HepG2 (cell line): ENCODE measurements around the gene GGA1. TPM values are rescaled to one million over a fixed set of nuclear protein-coding genes. Genes with fewer than 3 reads are reported as not detected.

Experiments used
- ATAC-seq: fragments of 200-7000 bp; cut with Tn5 transposase; 3 replicates; pipeline ENCODE4 v1.9.1; 2020; ENCODE audit warnings: mild to moderate bottlenecking, moderate library complexity
- BruUV-seq: library from RNA; stranded (reverse); fragments of 400-500 nt; replicated peaks from 2 replicates; lab custom pipeline; 2021; lab: Mats Ljungman, UMichigan
- CTCF ChIA-PET: fragments of 300-600 bp; formaldehyde crosslinking; extraction: SDS; loops from one replicate; lab custom pipeline; 2021; ENCODE audit warnings: low total read pairs, inconsistent platforms, low intra/inter-chr PET ratio; lab: Yijun Ruan, JAX
- POLR2A ChIA-PET: fragments of 350-600 bp; sonication (Branson Sonifier 250); formaldehyde crosslinking; loops from one replicate; lab custom pipeline; 2020; ENCODE audit warnings: antibody characterized with exemption, inconsistent platforms; lab: Yijun Ruan, JAX
- DNase-seq: peaks from one replicate; pipeline ENCODE4 v3.0.0-alpha.2; 2015; ENCODE audit warnings: low spot score
- FAIRE-seq: peaks from 3 replicates; lab custom pipeline; 2011; peaks lifted over from hg19 to GRCh38; lab: Jason Lieb, UNC
- H2AFZ ChIP-seq: one replicate; pipeline ENCODE4 v1.6.1; 2011; ENCODE audit warnings: low read length, inconsistent platforms
- H3K27ac ChIP-seq: fragments of 300-600 bp; 3 replicates; pipeline ENCODE4 v1.8.0; 2011; ENCODE audit warnings: mixed run types, mild to moderate bottlenecking, mixed read lengths, low read length, inconsistent platforms; ENCODE audit not compliant: insufficient read depth; ENCODE audit errors: extremely low read length
- H3K27me3 ChIP-seq, 2 experiments: fragments of 200-600 bp in 1 of 2; 2 replicates in 1 of 2; 3 replicates in 1 of 2; pipeline versions ENCODE4 v1.6.0 to v1.8.0; 2011; ENCODE audit warnings: low read length in 2 of 2, mild to moderate bottlenecking in 2 of 2, moderate library complexity in 2 of 2, inconsistent platforms in 1 of 2; ENCODE audit not compliant: insufficient read depth in 2 of 2, control insufficient read depth in 1 of 2
- H3K36me3 ChIP-seq, 2 experiments: fragments of 200-600 bp in 1 of 2; replicated peaks in 1 of 2; 2 replicates in 1 of 2; 3 replicates in 1 of 2; pipeline versions ENCODE4 v1.5.1 to v1.8.0; 2011; ENCODE audit warnings: low read length in 2 of 2, inconsistent platforms in 1 of 2; ENCODE audit not compliant: insufficient read depth in 2 of 2, control insufficient read depth in 1 of 2
- H3K4me1 ChIP-seq: 2 replicates; pipeline ENCODE4 v1.5.1; 2012; ENCODE audit warnings: low read length, inconsistent platforms; ENCODE audit not compliant: insufficient read depth
- H3K4me2 ChIP-seq: 2 replicates; pipeline ENCODE4 v1.6.0; 2011; ENCODE audit warnings: low read depth, low read length, inconsistent platforms
- H3K4me3 ChIP-seq, 3 experiments: fragments of 200-600 bp in 1 of 3; sonication (generic), shearing (Covaris generic) in 1 of 3; replicated peaks in 1 of 3; 2 replicates each; pipeline ENCODE4 v1.5.1; 2011 to 2016; ENCODE audit warnings: low read length in 3 of 3, inconsistent platforms in 2 of 3, low read depth in 2 of 3, mild to moderate bottlenecking in 2 of 3, control low read depth in 1 of 3, mixed read lengths in 1 of 3; ENCODE audit not compliant: insufficient read depth in 1 of 3
- H3K79me2 ChIP-seq: one replicate; pipeline ENCODE4 v1.6.1; 2011; ENCODE audit warnings: low read length, inconsistent platforms; ENCODE audit not compliant: insufficient read depth
- H3K9ac ChIP-seq: 2 replicates; pipeline ENCODE4 v1.6.0; 2011; ENCODE audit warnings: mild to moderate bottlenecking, low read depth, low read length, inconsistent platforms; ENCODE audit not compliant: insufficient read depth
- H3K9me3 ChIP-seq: 2 replicates; pipeline ENCODE4 v1.5.1; 2012; ENCODE audit warnings: mild to moderate bottlenecking, low read length
- H4K20me1 ChIP-seq: 2 replicates; pipeline ENCODE4 v1.6.0; 2011; ENCODE audit warnings: inconsistent platforms, mild to moderate bottlenecking, low read length, moderate library complexity; ENCODE audit not compliant: insufficient read depth
- CAMTA2 ChIP-seq: sonication (generic); formaldehyde crosslinking; IDR thresholded peaks from 2 replicates; pipeline ENCODE4 v1.4.0; 2020; ENCODE audit warnings: mild to moderate bottlenecking, missing genetic modification reagents, borderline replicate concordance
- FOXC1 ChIP-seq: sonication (generic); formaldehyde crosslinking; IDR thresholded peaks from 2 replicates; pipeline ENCODE4 v1.8.0; 2022; ENCODE audit warnings: mild to moderate bottlenecking, missing genetic modification reagents, borderline replicate concordance
- KLF6 ChIP-seq: IDR thresholded peaks from 2 replicates; pipeline ENCODE4 v1.8.0; 2016; ENCODE audit warnings: missing biosample characterization, missing genetic modification reagents
- KMT2B ChIP-seq: IDR thresholded peaks from 2 replicates; pipeline ENCODE4 v1.6.1; 2016; ENCODE audit warnings: missing genetic modification reagents, missing compliant biosample characterization
- MLLT10 ChIP-seq: sonication (generic); formaldehyde crosslinking; IDR thresholded peaks from 2 replicates; pipeline ENCODE4 v1.4.0; 2020; ENCODE audit warnings: missing genetic modification reagents
- PAWR ChIP-seq: sonication (generic); formaldehyde crosslinking; IDR thresholded peaks from 2 replicates; pipeline ENCODE4 v1.4.0; 2020; ENCODE audit warnings: missing genetic modification reagents, mild to moderate bottlenecking, borderline replicate concordance
- SATB2 ChIP-seq: sonication (generic); formaldehyde crosslinking; IDR thresholded peaks from 2 replicates; pipeline ENCODE4 v1.5.0; 2020; ENCODE audit warnings: missing genetic modification reagents
- SP140L ChIP-seq: sonication (generic); formaldehyde crosslinking; IDR thresholded peaks from 2 replicates; pipeline ENCODE4 v1.4.0; 2020; ENCODE audit warnings: missing genetic modification reagents, borderline replicate concordance
- ZNF234 ChIP-seq: sonication (generic); formaldehyde crosslinking; conservative IDR thresholded peaks from 2 replicates; pipeline ENCODE4 v1.5.1; 2020; ENCODE audit warnings: mild to moderate bottlenecking, missing genetic modification reagents
- ZNF543 ChIP-seq: sonication (generic); formaldehyde crosslinking; IDR thresholded peaks from 2 replicates; pipeline ENCODE4 v1.4.0; 2020; ENCODE audit warnings: mild to moderate bottlenecking, missing genetic modification reagents
- ZNF549 ChIP-seq: sonication (generic); formaldehyde crosslinking; IDR thresholded peaks from 2 replicates; pipeline ENCODE4 v1.5.0; 2020; ENCODE audit warnings: missing genetic modification reagents
- ZNF670 ChIP-seq: sonication (generic); formaldehyde crosslinking; IDR thresholded peaks from 2 replicates; pipeline ENCODE4 v1.8.0; 2022; ENCODE audit warnings: mild to moderate bottlenecking, missing genetic modification reagents, borderline replicate concordance
- ZNF7 ChIP-seq: IDR thresholded peaks from 2 replicates; pipeline ENCODE4 v1.6.1; 2016; ENCODE audit warnings: missing biosample characterization, missing genetic modification reagents
- WGBS: methylation state at CpG from one replicate; pipeline ENCODE4 v1.1.6; 2017; ENCODE audit warnings: low lambda C conversion rate; 5-methylcytosine and 5-hydroxymethylcytosine counted together
- in situ Hi-C: cut with HindIII; loops from 2 replicates; pipeline ENCODE4 v1.10.0; 2017; ENCODE audit warnings: low pct_unique_long_range_greater_than_20kb; ENCODE audit not compliant: extremely low pct_ligation_motif_present
- intact Hi-C: fragments of 100-400 bp; cut with micrococcal nuclease; formaldehyde crosslinking; loops from one replicate; pipeline ENCODE4 v1.10.0; 2022; ENCODE audit not compliant: unreplicated experiment
- polyA plus RNA-seq, 8 experiments: library from polyadenylated mRNA; depleted of rRNA in 3 of 8; stranded (reverse) in 7 of 8; unstranded in 1 of 8; fragments of >200 nt; fragmentation: Illumina TruSeq in 4 of 8; extraction: Trizol in 4 of 8; gene quantifications; 2 replicates each; pipeline versions ENCODE4 v1.2.1 to v1.2.3, GENCODE V29; 2011 to 2016; ENCODE audit warnings: low read depth in 4 of 8, missing spikeins in 1 of 8, mixed read lengths in 1 of 8; ENCODE audit not compliant: insufficient read depth in 1 of 8
- total RNA-seq, 5 experiments: library from RNA; depleted of rRNA; stranded (reverse); fragments of >200 nt; fragmentation: Illumina TruSeq; extraction: Trizol; gene quantifications; 2 replicates each; pipeline ENCODE4 v1.2.3, GENCODE V29; 2016; ENCODE audit warnings: low read depth in 1 of 5
- TF ChIP-seq, protein P1 (sequence below): sonication (generic); formaldehyde crosslinking; IDR thresholded peaks from 2 replicates; pipeline ENCODE4 v1.4.0; 2020; ENCODE audit warnings: mild to moderate bottlenecking, missing genetic modification reagents
- TF ChIP-seq, protein P2 (sequence below): sonication (generic); formaldehyde crosslinking; IDR thresholded peaks from 2 replicates; pipeline ENCODE4 v1.9.0; 2022; ENCODE audit warnings: low read depth, missing genetic modification reagents
- TF ChIP-seq, protein P3 (sequence below): sonication (generic); formaldehyde crosslinking; IDR thresholded peaks from 2 replicates; pipeline ENCODE4 v1.5.0; 2020; ENCODE audit warnings: missing genetic modification reagents
- TF ChIP-seq, protein P4 (sequence below): sonication (generic); formaldehyde crosslinking; IDR thresholded peaks from 2 replicates; pipeline ENCODE4 v1.5.0; 2020; ENCODE audit warnings: missing genetic modification reagents

Gene GGA1
- total and polyA plus RNA-seq, 2 of the 13 experiments (the other 11 are each of a cell fraction or from before 2014, with no cell fraction given) = 29.1 to 87.2 TPM

DNA sequence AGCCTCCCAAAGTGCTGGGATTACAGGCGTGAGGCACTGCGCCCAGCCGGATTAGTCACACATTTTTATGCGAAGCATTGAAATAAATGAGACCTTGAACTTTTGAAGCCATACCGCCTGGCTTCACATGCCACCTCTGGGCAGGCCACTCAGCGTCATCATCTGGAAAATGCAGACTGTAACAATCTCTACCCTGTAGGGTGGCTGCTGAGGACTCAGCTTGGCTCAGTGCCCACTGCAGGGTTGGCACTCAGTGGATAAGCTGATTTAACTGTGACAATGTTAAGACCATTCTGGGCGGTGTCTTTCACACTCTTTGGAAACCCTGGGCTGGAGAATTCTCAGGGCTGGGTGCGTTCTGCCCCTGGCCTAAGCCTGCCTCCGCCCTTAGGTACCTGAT, 39.3 kb downstream of the GGA1 start:
- Histone ChIP-seq H3K4me2 (no peak overlapping the region), H3K9me3 (no peaks in the 10 kb centered on the region), H3K27ac (no peak overlapping the region), H2AFZ (no peak overlapping the region), H3K27me3 (no peaks in the 10 kb centered on the region), H3K9ac (no peak overlapping the region), H3K36me3 (peaks cover 22 to 54% of the 10 kb centered on the region in 2 experiments; a peak in 4 of 5 replicates), H3K79me2 (no peaks in the 10 kb centered on the region), H4K20me1 (no peaks in the 10 kb centered on the region), H3K4me3 (no peak overlapping the region), H3K4me1 (peaks cover 9% of the 10 kb centered on the region)
- FAIRE-seq (no peak), ATAC-seq (no peak), DNase-seq (no peak)
- intact Hi-C loops = no loop called here
- BruUV-seq = no TSS peak
- in situ Hi-C loops = no loop called here
- POLR2A ChIA-PET = interaction anchor here (1.6 kb wide), 1 partner anchor 13 kb away, joined by 3 read pairs; no protein-coding TSS in a partner anchor
- CTCF ChIA-PET = no interaction called here
- 98% methylated on average over 6 of the region's 9 CpGs for WGBS
- TF ChIP-seq, protein P1, sequence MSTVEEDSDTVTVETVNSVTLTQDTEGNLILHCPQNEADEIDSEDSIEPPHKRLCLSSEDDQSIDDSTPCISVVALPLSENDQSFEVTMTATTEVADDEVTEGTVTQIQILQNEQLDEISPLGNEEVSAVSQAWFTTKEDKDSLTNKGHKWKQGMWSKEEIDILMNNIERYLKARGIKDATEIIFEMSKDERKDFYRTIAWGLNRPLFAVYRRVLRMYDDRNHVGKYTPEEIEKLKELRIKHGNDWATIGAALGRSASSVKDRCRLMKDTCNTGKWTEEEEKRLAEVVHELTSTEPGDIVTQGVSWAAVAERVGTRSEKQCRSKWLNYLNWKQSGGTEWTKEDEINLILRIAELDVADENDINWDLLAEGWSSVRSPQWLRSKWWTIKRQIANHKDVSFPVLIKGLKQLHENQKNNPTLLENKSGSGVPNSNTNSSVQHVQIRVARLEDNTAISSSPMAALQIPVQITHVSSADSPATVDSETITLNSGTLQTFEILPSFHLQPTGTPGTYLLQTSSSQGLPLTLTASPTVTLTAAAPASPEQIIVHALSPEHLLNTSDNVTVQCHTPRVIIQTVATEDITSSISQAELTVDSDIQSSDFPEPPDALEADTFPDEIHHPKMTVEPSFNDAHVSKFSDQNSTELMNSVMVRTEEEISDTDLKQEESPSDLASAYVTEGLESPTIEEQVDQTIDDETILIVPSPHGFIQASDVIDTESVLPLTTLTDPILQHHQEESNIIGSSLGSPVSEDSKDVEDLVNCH (CRISPR knock-in tag) = no peak
- TF ChIP-seq CAMTA2 (no peak), KMT2B (CRISPR knock-in tag) (no peak), ZNF234 (no peak), SATB2 (no peak), ZNF549 (no peak), KLF6 (no peak), ZNF543 (no peak), PAWR (CRISPR knock-in tag) (no peak), SP140L (CRISPR knock-in tag) (no peak), ZNF7 (no peak), FOXC1 (CRISPR knock-in tag) (no peak), ZNF670 (CRISPR knock-in tag) (no peak), MLLT10 (CRISPR knock-in tag) (no peak)
- TF ChIP-seq, protein P2, sequence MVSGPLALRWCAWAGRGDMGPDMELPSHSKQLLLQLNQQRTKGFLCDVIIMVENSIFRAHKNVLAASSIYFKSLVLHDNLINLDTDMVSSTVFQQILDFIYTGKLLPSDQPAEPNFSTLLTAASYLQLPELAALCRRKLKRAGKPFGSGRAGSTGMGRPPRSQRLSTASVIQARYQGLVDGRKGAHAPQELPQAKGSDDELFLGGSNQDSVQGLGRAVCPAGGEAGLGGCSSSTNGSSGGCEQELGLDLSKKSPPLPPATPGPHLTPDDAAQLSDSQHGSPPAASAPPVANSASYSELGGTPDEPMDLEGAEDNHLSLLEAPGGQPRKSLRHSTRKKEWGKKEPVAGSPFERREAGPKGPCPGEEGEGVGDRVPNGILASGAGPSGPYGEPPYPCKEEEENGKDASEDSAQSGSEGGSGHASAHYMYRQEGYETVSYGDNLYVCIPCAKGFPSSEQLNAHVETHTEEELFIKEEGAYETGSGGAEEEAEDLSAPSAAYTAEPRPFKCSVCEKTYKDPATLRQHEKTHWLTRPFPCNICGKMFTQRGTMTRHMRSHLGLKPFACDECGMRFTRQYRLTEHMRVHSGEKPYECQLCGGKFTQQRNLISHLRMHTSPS (CRISPR knock-in tag) = no peak
- TF ChIP-seq, protein P3, sequence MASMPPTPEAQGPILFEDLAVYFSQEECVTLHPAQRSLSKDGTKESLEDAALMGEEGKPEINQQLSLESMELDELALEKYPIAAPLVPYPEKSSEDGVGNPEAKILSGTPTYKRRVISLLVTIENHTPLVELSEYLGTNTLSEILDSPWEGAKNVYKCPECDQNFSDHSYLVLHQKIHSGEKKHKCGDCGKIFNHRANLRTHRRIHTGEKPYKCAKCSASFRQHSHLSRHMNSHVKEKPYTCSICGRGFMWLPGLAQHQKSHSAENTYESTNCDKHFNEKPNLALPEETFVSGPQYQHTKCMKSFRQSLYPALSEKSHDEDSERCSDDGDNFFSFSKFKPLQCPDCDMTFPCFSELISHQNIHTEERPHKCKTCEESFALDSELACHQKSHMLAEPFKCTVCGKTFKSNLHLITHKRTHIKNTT (CRISPR knock-in tag) = no peak
- TF ChIP-seq, protein P4, sequence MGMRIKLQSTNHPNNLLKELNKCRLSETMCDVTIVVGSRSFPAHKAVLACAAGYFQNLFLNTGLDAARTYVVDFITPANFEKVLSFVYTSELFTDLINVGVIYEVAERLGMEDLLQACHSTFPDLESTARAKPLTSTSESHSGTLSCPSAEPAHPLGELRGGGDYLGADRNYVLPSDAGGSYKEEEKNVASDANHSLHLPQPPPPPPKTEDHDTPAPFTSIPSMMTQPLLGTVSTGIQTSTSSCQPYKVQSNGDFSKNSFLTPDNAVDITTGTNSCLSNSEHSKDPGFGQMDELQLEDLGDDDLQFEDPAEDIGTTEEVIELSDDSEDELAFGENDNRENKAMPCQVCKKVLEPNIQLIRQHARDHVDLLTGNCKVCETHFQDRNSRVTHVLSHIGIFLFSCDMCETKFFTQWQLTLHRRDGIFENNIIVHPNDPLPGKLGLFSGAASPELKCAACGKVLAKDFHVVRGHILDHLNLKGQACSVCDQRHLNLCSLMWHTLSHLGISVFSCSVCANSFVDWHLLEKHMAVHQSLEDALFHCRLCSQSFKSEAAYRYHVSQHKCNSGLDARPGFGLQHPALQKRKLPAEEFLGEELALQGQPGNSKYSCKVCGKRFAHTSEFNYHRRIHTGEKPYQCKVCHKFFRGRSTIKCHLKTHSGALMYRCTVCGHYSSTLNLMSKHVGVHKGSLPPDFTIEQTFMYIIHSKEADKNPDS (CRISPR knock-in tag) = no peak
